ENCODE data around the gene CD48.

- TF ChIP-seq CTCF (IDR thresholded peaks at IDR 0.05; ENCODE audit: insufficient read depth, low read length, poor library complexity, severe bottlenecking) (no peak), EZH2phosphoT487 (conservative IDR thresholded peaks at IDR 0.05; ENCODE audit: low read length) (no peak)
Measured at GRCh38 chr1:160704250-160704649, 7.4 kb downstream of the CD48 start.
